Measurements from ENCODE around the gene ANTXR1. TPM values are rescaled to one million over a fixed set of nuclear protein-coding genes. Genes with fewer than 3 reads are reported as not detected.

Gene ANTXR1
- total RNA-seq, 4 donors from 2014 or later, result 7.1 to 101 (median 15.8) TPM

DNA sequence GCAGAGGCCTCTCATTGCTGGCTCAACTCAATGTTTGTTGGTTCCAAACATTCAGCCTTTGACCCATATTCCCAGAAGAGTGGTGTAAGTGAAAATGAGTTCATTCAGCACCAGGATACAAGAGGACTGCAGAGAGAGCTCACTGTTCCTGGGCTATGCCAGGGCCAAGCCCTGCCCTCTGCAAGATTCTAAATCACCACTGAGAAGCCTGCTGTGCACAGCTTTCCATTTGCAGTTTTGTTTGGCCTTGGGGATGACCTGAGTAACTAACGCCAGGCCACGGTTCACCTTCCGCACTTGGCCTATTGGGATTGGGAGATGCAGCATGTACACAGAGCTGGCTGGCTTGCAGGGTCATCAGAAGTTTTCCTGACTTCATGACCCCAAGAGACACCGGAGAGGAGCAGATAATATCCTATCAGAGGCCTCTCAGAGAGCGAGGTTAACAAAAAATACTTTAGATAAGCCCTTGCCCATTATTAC, 25.9 kb upstream of the ANTXR1 start:
- Histone ChIP-seq H3K9me3 (no peaks in the 10 kb centered on the region), H3K27ac (no peak overlapping the region), H3K4me3 (no peak overlapping the region), H3K4me1 (no peaks in the 10 kb centered on the region), H3K27me3 (no peaks in the 10 kb centered on the region), H3K36me3 (no peaks in the 10 kb centered on the region)
- in situ Hi-C loops (cut with MboI; ENCODE audit: low pct_ligation_motif_present in 1 of 4, low pct_unique_long_range_greater_than_20kb in 1 of 4, low sequenced_read_pairs in 3 of 4), result no loop called here
- WGBS, 2 donors (ENCODE audit: low coverage in 1 of 2), result 88 to 89% methylated on average over 1 to 5 of the region's 5 CpGs
- no peak for DNase-seq
- intact Hi-C loops (cut with DNase I; ENCODE audit: low total_unique reads), result no loop called here
- TF ChIP-seq POLR2AphosphoS5 (IDR thresholded peaks at IDR 0.05), result no peak
- TF ChIP-seq POLR2A (IDR thresholded peaks at IDR 0.05), result no peak
- no peak for TF ChIP-seq EP300 (IDR thresholded peaks at IDR 0.05; ENCODE audit: low read depth)
- TF ChIP-seq, protein P1, sequence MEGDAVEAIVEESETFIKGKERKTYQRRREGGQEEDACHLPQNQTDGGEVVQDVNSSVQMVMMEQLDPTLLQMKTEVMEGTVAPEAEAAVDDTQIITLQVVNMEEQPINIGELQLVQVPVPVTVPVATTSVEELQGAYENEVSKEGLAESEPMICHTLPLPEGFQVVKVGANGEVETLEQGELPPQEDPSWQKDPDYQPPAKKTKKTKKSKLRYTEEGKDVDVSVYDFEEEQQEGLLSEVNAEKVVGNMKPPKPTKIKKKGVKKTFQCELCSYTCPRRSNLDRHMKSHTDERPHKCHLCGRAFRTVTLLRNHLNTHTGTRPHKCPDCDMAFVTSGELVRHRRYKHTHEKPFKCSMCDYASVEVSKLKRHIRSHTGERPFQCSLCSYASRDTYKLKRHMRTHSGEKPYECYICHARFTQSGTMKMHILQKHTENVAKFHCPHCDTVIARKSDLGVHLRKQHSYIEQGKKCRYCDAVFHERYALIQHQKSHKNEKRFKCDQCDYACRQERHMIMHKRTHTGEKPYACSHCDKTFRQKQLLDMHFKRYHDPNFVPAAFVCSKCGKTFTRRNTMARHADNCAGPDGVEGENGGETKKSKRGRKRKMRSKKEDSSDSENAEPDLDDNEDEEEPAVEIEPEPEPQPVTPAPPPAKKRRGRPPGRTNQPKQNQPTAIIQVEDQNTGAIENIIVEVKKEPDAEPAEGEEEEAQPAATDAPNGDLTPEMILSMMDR (IDR thresholded peaks at IDR 0.05), result no peak

DNA sequence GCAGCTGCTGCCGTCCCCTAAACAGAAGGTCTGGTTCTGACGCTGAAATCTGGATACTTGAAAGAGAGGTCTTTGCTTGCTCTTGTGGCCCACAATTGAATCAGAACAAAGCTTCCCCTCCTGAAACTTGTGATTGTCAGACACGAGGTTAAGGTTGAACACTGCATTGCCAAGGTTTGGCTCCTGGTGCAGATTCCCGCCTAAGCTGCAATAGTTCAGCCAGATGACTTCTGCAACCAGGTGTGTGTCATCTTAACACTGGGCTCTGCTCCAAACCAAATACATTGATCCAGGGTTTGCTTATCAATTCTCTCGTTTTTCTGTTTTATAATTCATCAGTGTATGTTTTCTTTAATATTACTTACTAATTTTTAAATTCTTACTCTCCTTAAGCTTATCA, 23.9 kb upstream of the ANTXR1 start:
- no peaks in the 10 kb centered on the region for H3K4me1 ChIP-seq
- no peak for DNase-seq
- H3K27ac ChIP-seq, result no peak overlapping the region
- TF ChIP-seq POLR2AphosphoS5 (IDR thresholded peaks at IDR 0.05) (no peak), POLR2A (IDR thresholded peaks at IDR 0.05) (no peak), EP300 (IDR thresholded peaks at IDR 0.05; ENCODE audit: low read depth) (no peak)
- TF ChIP-seq, protein P1 (IDR thresholded peaks at IDR 0.05), result no peak
- H3K27me3 ChIP-seq, result no peaks in the 10 kb centered on the region
- WGBS, 2 donors (ENCODE audit: low coverage in 1 of 2), result 22 to 36% methylated on average over 2 to 5 of the region's 5 CpGs
- no peaks in the 10 kb centered on the region for H3K36me3 ChIP-seq
- in situ Hi-C loops (cut with MboI; ENCODE audit: low pct_ligation_motif_present in 1 of 4, low pct_unique_long_range_greater_than_20kb in 1 of 4, low sequenced_read_pairs in 3 of 4), result no loop called here
- no peak overlapping the region for H3K4me3 ChIP-seq
- no peaks in the 10 kb centered on the region for H3K9me3 ChIP-seq
- intact Hi-C loops (cut with DNase I; ENCODE audit: low total_unique reads), result no loop called here

DNA sequence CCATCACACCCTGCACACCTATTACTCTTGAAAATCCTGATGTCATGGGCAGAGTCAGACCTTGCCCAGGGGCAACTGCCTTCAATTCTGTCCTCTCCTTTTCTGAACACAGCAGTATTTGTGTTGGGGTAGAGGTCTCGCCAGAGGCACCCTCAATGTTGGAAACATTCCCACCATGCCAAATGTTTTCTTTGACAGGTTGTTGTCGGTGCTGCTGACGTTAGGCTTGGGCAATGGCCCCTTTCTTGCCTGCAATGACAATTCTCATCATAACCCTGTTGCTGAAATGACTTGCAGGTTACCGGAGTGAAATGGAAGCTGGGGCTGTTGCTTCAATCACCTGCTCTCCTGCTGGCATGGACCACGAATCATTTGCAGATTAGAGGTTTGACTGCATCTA, 20.6 kb upstream of the ANTXR1 start:
- H3K4me1 ChIP-seq, result no peaks in the 10 kb centered on the region
- H3K36me3 ChIP-seq, result no peaks in the 10 kb centered on the region
- H3K9me3 ChIP-seq, result no peaks in the 10 kb centered on the region
- H3K27ac ChIP-seq, result no peak overlapping the region
- WGBS, 2 donors (ENCODE audit: low coverage in 1 of 2), result 82 to 94% methylated on average over 4 to 5 of the region's 5 CpGs
- intact Hi-C loops (cut with DNase I; ENCODE audit: low total_unique reads) (loop anchor here (5.0 kb wide), 1 partner anchor 1865 kb away; no protein-coding TSS in a partner anchor), in situ Hi-C loops (cut with MboI; ENCODE audit: low pct_ligation_motif_present in 1 of 4, low pct_unique_long_range_greater_than_20kb in 1 of 4, low sequenced_read_pairs in 3 of 4) (no loop called here)
- no peak for DNase-seq
- TF ChIP-seq POLR2AphosphoS5 (IDR thresholded peaks at IDR 0.05) (no peak), EP300 (IDR thresholded peaks at IDR 0.05; ENCODE audit: low read depth) (no peak), POLR2A (IDR thresholded peaks at IDR 0.05) (no peak)
- TF ChIP-seq, protein P1 (IDR thresholded peaks at IDR 0.05), result no peak
- no peak overlapping the region for H3K4me3 ChIP-seq
- no peaks in the 10 kb centered on the region for H3K27me3 ChIP-seq

DNA sequence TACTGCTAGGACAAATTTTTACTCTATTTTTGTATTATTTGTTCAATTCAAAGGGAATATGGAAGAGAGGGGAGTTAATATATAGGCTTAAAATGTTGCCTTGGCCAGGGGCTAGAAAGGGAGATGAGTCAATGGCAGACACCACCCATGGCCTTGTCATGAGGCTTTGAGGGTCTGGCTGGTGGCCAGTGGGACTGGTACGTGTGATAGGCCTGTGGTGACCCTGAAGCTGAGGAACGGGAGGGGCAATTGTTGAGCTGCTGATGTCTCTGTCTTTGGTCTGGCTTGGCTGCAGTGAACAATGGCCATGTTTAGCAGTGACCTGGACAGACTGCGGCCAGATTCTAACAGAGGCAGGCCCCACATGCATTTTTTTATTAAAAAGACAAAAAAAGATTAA, 20.0 kb upstream of the ANTXR1 start:
- TF ChIP-seq, protein P1 (IDR thresholded peaks at IDR 0.05), result no peak
- TF ChIP-seq EP300 (IDR thresholded peaks at IDR 0.05; ENCODE audit: low read depth) (no peak), POLR2AphosphoS5 (IDR thresholded peaks at IDR 0.05) (no peak), POLR2A (IDR thresholded peaks at IDR 0.05) (no peak)
- in situ Hi-C loops (cut with MboI; ENCODE audit: low pct_ligation_motif_present in 1 of 4, low pct_unique_long_range_greater_than_20kb in 1 of 4, low sequenced_read_pairs in 3 of 4), result no loop called here
- Histone ChIP-seq H3K27me3 (no peaks in the 10 kb centered on the region), H3K4me1 (no peaks in the 10 kb centered on the region), H3K4me3 (no peak overlapping the region), H3K36me3 (no peaks in the 10 kb centered on the region), H3K9me3 (no peaks in the 10 kb centered on the region), H3K27ac (no peak overlapping the region)
- DNase-seq, result no peak
- 58% methylated on average over 3 of the region's 3 CpGs; no CpG with 5 or more reads in 1 of the 2 donors for WGBS, 2 donors (ENCODE audit: low coverage in 1 of 2)
- intact Hi-C loops (cut with DNase I; ENCODE audit: low total_unique reads), result loop anchor here (5.0 kb wide), 1 partner anchor 1864 kb away; no protein-coding TSS in a partner anchor
